Measurements from ENCODE around the gene JMJD1C.

JMJD1C gene

GRCh38 chr10:63206997-63207811, 258.6 kb downstream of the JMJD1C start:
- DNase-seq: no peak

- DNase-seq: no peak
These were observed 259.2 kb downstream of the JMJD1C start for GRCh38 chr10:63206576-63206975.

GRCh38 chr10:63205421-63205820, 260.4 kb downstream of the JMJD1C start:
- DNase-seq: no peak

GRCh38 chr10:63204667-63205391, 260.9 kb downstream of the JMJD1C start:
- DNase-seq: no peak

GRCh38 chr10:63201118-63201517, 264.7 kb downstream of the JMJD1C start:
- no peak for DNase-seq

- no peak for DNase-seq
These were observed 265.3 kb downstream of the JMJD1C start for GRCh38 chr10:63200431-63200830.

- DNase-seq: no peak
These were observed 266.1 kb downstream of the JMJD1C start for GRCh38 chr10:63199716-63200115.

GRCh38 chr10:63197344-63198092, 268.3 kb downstream of the JMJD1C start:
- DNase-seq: no peak

- DNase-seq: no peak
These were observed 273.0 kb downstream of the JMJD1C start for GRCh38 chr10:63192826-63193225.

- DNase-seq: no peak
These were observed 290.2 kb downstream of the JMJD1C start for GRCh38 chr10:63175534-63175933.

GRCh38 chr10:63173468-63174232, 292.1 kb downstream of the JMJD1C start:
- DNase-seq: no peak

GRCh38 chr10:63171926-63172325, 293.9 kb downstream of the JMJD1C start:
- no peak for DNase-seq

GRCh38 chr10:63171255-63171855, 294.4 kb downstream of the JMJD1C start:
- no peak for DNase-seq

- DNase-seq: no peak
These were observed 296.2 kb downstream of the JMJD1C start for GRCh38 chr10:63169624-63170023.

GRCh38 chr10:63168821-63169462, 296.8 kb downstream of the JMJD1C start:
- DNase-seq: no peak

GRCh38 chr10:63166742-63167258, 299.0 kb downstream of the JMJD1C start:
- DNase-seq: no peak

GRCh38 chr10:63165249-63165648, 300.5 kb downstream of the JMJD1C start:
- DNase-seq: no peak

GRCh38 chr10:63164166-63164623, 301.6 kb downstream of the JMJD1C start:
- no peak for DNase-seq

GRCh38 chr10:63161592-63161991, 304.2 kb downstream of the JMJD1C start:
- no peak for DNase-seq

GRCh38 chr10:63157845-63158624, 307.7 kb downstream of the JMJD1C start:
- no peak for DNase-seq

GRCh38 chr10:63156236-63156635, 309.5 kb downstream of the JMJD1C start:
- DNase-seq: no peak

All from activated CD4-positive, CD25-positive, alpha-beta regulatory T cell treated with anti-CD3 and anti-CD28 coated beads, Interleukin-2, amount 50 U/mL, for 72 hours (primary cell).